H9 (cell line): ENCODE data around the gene EFCAB12. TPM values are rescaled to one million over a fixed set of nuclear protein-coding genes. Genes with fewer than 3 reads are reported as not detected.

Source experiments
- DNase-seq: peaks from one replicate; pipeline ENCODE4 v3.0.0-alpha.2; 2017
- H2AFZ ChIP-seq: one replicate; pipeline ENCODE4 v1.6.1; 2013; ENCODE audit warnings: mild to moderate bottlenecking, low read length, control low read depth, moderate library complexity
- H2AK5ac ChIP-seq: 2 replicates; pipeline ENCODE4 v1.6.1; 2013; ENCODE audit warnings: low read length, control low read depth, mixed read lengths; ENCODE audit not compliant: insufficient read length
- H2BK120ac ChIP-seq: one replicate; pipeline ENCODE4 v1.6.1; 2013; ENCODE audit warnings: low read depth, mild to moderate bottlenecking, low read length, control low read depth, inconsistent platforms; ENCODE audit not compliant: poor library complexity, severe bottlenecking
- H2BK12ac ChIP-seq: 2 replicates; pipeline ENCODE4 v1.6.1; 2013; ENCODE audit warnings: low read length, control low read depth, mixed read lengths, low read depth; ENCODE audit not compliant: insufficient read length
- H2BK15ac ChIP-seq: 2 replicates; pipeline ENCODE4 v1.6.1; 2013; ENCODE audit warnings: low read depth, low read length, control low read depth
- H2BK20ac ChIP-seq: one replicate; pipeline ENCODE4 v1.6.1; 2013; ENCODE audit warnings: low read depth, mild to moderate bottlenecking, low read length, control low read depth, inconsistent platforms; ENCODE audit not compliant: poor library complexity, severe bottlenecking
- H2BK5ac ChIP-seq: 2 replicates; pipeline ENCODE4 v1.6.1; 2013; ENCODE audit warnings: low read length, control low read depth, mixed read lengths; ENCODE audit not compliant: insufficient read length
- H3K14ac ChIP-seq: 2 replicates; pipeline ENCODE4 v1.6.1; 2013; ENCODE audit warnings: low read length, control low read depth; ENCODE audit not compliant: insufficient read depth
- H3K18ac ChIP-seq: 2 replicates; pipeline ENCODE4 v1.6.1; 2013; ENCODE audit warnings: low read depth, mild to moderate bottlenecking, mixed read lengths, low read length, control low read depth; ENCODE audit not compliant: insufficient read length
- H3K23ac ChIP-seq: 2 replicates; pipeline ENCODE4 v1.6.1; 2013; ENCODE audit warnings: low read length, control low read depth, mixed read lengths, low read depth; ENCODE audit not compliant: insufficient read length
- H3K23me2 ChIP-seq: 2 replicates; pipeline ENCODE4 v1.6.1; 2013; ENCODE audit warnings: low read depth, mild to moderate bottlenecking, mixed read lengths, low read length, control low read depth; ENCODE audit not compliant: insufficient read length, poor library complexity, severe bottlenecking
- H3K27ac ChIP-seq: 2 replicates; pipeline ENCODE4 v1.5.1; 2013; ENCODE audit warnings: low read length, control low read depth, mixed read lengths, low read depth; ENCODE audit not compliant: insufficient read length
- H3K27me3 ChIP-seq: 2 replicates; pipeline ENCODE4 v1.6.1; 2013; ENCODE audit warnings: low read length, control low read depth, inconsistent platforms; ENCODE audit not compliant: insufficient read depth
- H3K4ac ChIP-seq: 2 replicates; pipeline ENCODE4 v1.6.1; 2013; ENCODE audit warnings: low read depth, mild to moderate bottlenecking, control low read depth, inconsistent platforms, low read length, moderate library complexity
- H3K4me1 ChIP-seq: 2 replicates; pipeline ENCODE4 v1.6.1; 2013; ENCODE audit warnings: low read length, control low read depth, inconsistent platforms; ENCODE audit not compliant: insufficient read depth
- H3K4me2 ChIP-seq: 2 replicates; pipeline ENCODE4 v1.6.1; 2013; ENCODE audit warnings: low read length, control low read depth, mixed read lengths; ENCODE audit not compliant: insufficient read length, insufficient read depth
- H3K56ac ChIP-seq: 2 replicates; pipeline ENCODE4 v1.6.1; 2013; ENCODE audit warnings: low read depth, mild to moderate bottlenecking, mixed read lengths, low read length, control low read depth; ENCODE audit not compliant: insufficient read length
- H3K79me1 ChIP-seq: 2 replicates; pipeline ENCODE4 v1.6.1; 2013; ENCODE audit warnings: low read depth, mild to moderate bottlenecking, moderate library complexity, low read length, control low read depth, inconsistent platforms; ENCODE audit not compliant: insufficient read depth, poor library complexity, severe bottlenecking
- H3K79me2 ChIP-seq: 2 replicates; pipeline ENCODE4 v1.6.1; 2013; ENCODE audit warnings: low read length, control low read depth, inconsistent platforms; ENCODE audit not compliant: insufficient read depth
- H3K9ac ChIP-seq: 2 replicates; pipeline ENCODE4 v1.6.1; 2013; ENCODE audit warnings: low read length, control low read depth, mixed read lengths; ENCODE audit not compliant: insufficient read length; ENCODE audit errors: extremely low read depth
- H3K9me3 ChIP-seq: one replicate; pipeline ENCODE4 v1.6.1; 2013; ENCODE audit warnings: low read depth, low read length, inconsistent platforms; ENCODE audit not compliant: control insufficient read depth
- H3T11ph ChIP-seq: one replicate; pipeline ENCODE4 v1.6.1; 2013; ENCODE audit warnings: mild to moderate bottlenecking, low read length, control low read depth, inconsistent platforms
- H4K20me1 ChIP-seq: one replicate; pipeline ENCODE4 v1.6.1; 2013; ENCODE audit not compliant: control insufficient read depth, insufficient read length, insufficient read depth
- H4K5ac ChIP-seq: 2 replicates; pipeline ENCODE4 v1.6.1; 2013; ENCODE audit warnings: low read depth, mild to moderate bottlenecking, mixed read lengths, low read length, control low read depth; ENCODE audit not compliant: insufficient read length
- H4K8ac ChIP-seq: replicated peaks from 2 replicates; pipeline ENCODE4 v1.6.1; 2013; ENCODE audit warnings: low read length, control low read depth, mixed read lengths, low read depth; ENCODE audit not compliant: insufficient read length
- H4K91ac ChIP-seq: 2 replicates; pipeline ENCODE4 v1.6.1; 2013; ENCODE audit warnings: low read depth, mild to moderate bottlenecking, moderate library complexity, mixed read lengths, low read length, control low read depth; ENCODE audit not compliant: insufficient read length
- H3K27ac Mint-ChIP-seq, 3 experiments: 2 replicates in 2 of 3; 3 replicates in 1 of 3; pipeline ENCODE4 v1.8.0; 2020 to 2021; ENCODE audit warnings: mixed read lengths in 3 of 3, mild to moderate bottlenecking in 1 of 3, moderate library complexity in 1 of 3
- H3K27me3 Mint-ChIP-seq: 2 replicates; pipeline ENCODE4 v1.8.0; 2021; ENCODE audit warnings: low read depth, mild to moderate bottlenecking, moderate library complexity, mixed read lengths
- H3K36me3 Mint-ChIP-seq, 3 experiments: 2 replicates in 2 of 3; 3 replicates in 1 of 3; pipeline ENCODE4 v1.8.0; 2020 to 2021; ENCODE audit warnings: low read depth in 3 of 3, mixed read lengths in 3 of 3; ENCODE audit not compliant: insufficient read depth in 1 of 3
- H3K4me1 Mint-ChIP-seq, 2 experiments: 2 replicates each; pipeline ENCODE4 v1.8.0; 2020; ENCODE audit warnings: mixed read lengths in 2 of 2
- H3K4me3 Mint-ChIP-seq, 2 experiments: 2 replicates in 1 of 2; 3 replicates in 1 of 2; pipeline ENCODE4 v1.8.0; 2020 to 2021; ENCODE audit warnings: mild to moderate bottlenecking in 2 of 2, mixed read lengths in 2 of 2, moderate library complexity in 1 of 2
- H3K9me3 Mint-ChIP-seq, 2 experiments: 2 replicates in 1 of 2; 3 replicates in 1 of 2; pipeline ENCODE4 v1.8.0; 2020; ENCODE audit warnings: mild to moderate bottlenecking in 2 of 2, mixed read lengths in 2 of 2, moderate library complexity in 1 of 2
- CTCF ChIP-seq: fragments of 200-600 bp; sonication (generic); conservative IDR thresholded peaks from 3 replicates; pipeline ENCODE4 v1.8.0; 2021; ENCODE audit warnings: antibody characterized with exemption, mild to moderate bottlenecking
- WGBS: extraction: QIAGEN DNeasy Blood & Tissue Kit; methylation state at CpG from one replicate; pipeline ENCODE4 v1.1.7; 2013; ENCODE audit warnings: missing lambda C conversion rate, low lambda C conversion rate, mixed read lengths; ENCODE audit not compliant: insufficient read length; ENCODE audit errors: extremely low coverage; 5-methylcytosine and 5-hydroxymethylcytosine counted together
- total RNA-seq: library from RNA; stranded (reverse); gene quantifications from 2 replicates; pipeline ENCODE4 v1.2.1, GENCODE V29; 2021

Gene EFCAB12
- total RNA-seq, 1 experiment from 2014 or later, result 0.28 TPM

DNA sequence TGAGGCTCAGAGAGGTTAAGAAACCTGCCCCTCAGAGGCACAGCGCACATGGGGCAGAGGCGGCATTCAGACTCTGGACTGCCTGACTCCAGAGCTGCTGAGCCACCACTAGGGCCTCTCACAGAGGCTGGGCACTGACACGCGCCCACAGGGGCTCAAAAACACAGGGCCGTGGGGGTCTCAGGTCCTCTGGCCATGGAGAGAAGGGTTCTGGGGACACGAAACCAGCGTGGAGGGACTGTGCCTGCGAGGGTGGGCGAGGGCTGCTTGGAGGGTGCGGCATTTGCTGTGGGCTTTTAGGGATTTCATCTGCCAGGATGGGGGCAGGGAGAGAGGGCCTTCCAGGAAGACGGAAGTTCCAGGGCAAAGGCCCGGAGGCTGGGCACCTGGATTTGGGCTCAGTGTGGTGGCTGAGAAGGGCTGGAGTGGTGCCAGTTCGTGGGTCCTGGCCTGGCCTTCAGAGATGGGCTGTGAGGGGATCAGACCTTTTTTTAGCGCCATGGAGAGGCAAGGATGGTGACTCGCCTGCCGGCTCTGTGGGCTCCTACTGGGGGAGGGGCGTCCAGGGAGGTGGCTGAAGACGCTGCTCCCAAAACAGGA lies 69.6 kb downstream of the EFCAB12 start:
- Histone ChIP-seq H3K23ac (no peak overlapping the region), H2BK12ac (no peak overlapping the region), H3K4me2 (no peak overlapping the region), H3T11ph (no peak overlapping the region), H2BK20ac (no peak overlapping the region), H3K27ac (no peak overlapping the region), H3K4me1 (no peaks in the 10 kb centered on the region; the same call in 1 of the 2 replicates), H2AFZ (no peak overlapping the region), H4K20me1 (no peaks in the 10 kb centered on the region), H3K18ac (peak overlapping the region; percentile 69), H3K79me1 (no peaks in the 10 kb centered on the region), H3K4ac (no peak overlapping the region), H4K5ac (no peak overlapping the region), H2BK15ac (no peak overlapping the region), H4K91ac (no peak overlapping the region), H3K27me3 (no peaks in the 10 kb centered on the region), H2AK5ac (no peak overlapping the region), H3K9ac (no peak overlapping the region), H4K8ac (peak overlapping the region; percentile 50), H3K14ac (peak overlapping the region; percentile 65), H3K9me3 (no peaks in the 10 kb centered on the region), H3K23me2 (no peaks in the 10 kb centered on the region), H2BK5ac (no peak overlapping the region), H3K56ac (no peak overlapping the region), H2BK120ac (no peak overlapping the region), H3K79me2 (no peaks in the 10 kb centered on the region)
- no peak for TF ChIP-seq CTCF
- no peak for DNase-seq
- Mint-ChIP-seq H3K9me3 (peaks cover 5 to 10% of the 10 kb centered on the region in 2 experiments), H3K27ac (peak overlapping the region in 1 of 3 experiments; percentile 64; a peak in 1 of 7 replicates), H3K36me3 (peaks cover 2 to 5% (median 4%) of the 10 kb centered on the region in 3 experiments; a peak in 2 of 7 replicates), H3K4me1 (peaks cover 13 to 24% of the 10 kb centered on the region in 2 experiments), H3K4me3 (no peak overlapping the region; a peak in 1 of 5 replicates), H3K27me3 (peaks cover 7% of the 10 kb centered on the region; the same call in 1 of the 2 replicates)
- no CpG with 5 or more reads among the region's 18 CpGs for WGBS
